ENCODE measurements around the gene TBR1.

The TBR1 gene

GRCh38 chr2:161415987-161416707 lies at the start of gene TBR1:
Gene TBR1 (plus strand): TSS chr2:161416297. CDS start chr2:161416411, 114 bp downstream.
- DNase-seq (ENCODE audit: low read depth, low spot score) = no peak
- no peak for TF ChIP-seq POLR2AphosphoS5 (IDR thresholded peaks at IDR 0.05; ENCODE audit: borderline replicate concordance, low read depth, low read length)
- no peak for TF ChIP-seq EZH2 (IDR thresholded peaks at IDR 0.05)
- no peak for TF ChIP-seq FOXP2 (optimal IDR thresholded peaks at IDR 0.05; ENCODE audit: control extremely low read depth, extremely low read length, insufficient read depth)
- peaks cover 15% of the 10 kb centered on the region for H3K36me3 ChIP-seq (ENCODE audit: insufficient read depth, low read length)
- H3K27ac ChIP-seq = no peak within 1 kb of the TSS
- no peaks in the 10 kb centered on the region for H3K9me3 ChIP-seq (ENCODE audit: low read depth, low read length)
- H3K4me3 ChIP-seq = no peak within 1 kb of the TSS
- H3K9ac ChIP-seq (ENCODE audit: insufficient read length) = no peak within 1 kb of the TSS

- DNase-seq (ENCODE audit: low read depth, low spot score) = no peak
- Histone ChIP-seq H3K4me3 (no peak overlapping the region), H3K36me3 (ENCODE audit: insufficient read depth, low read length) (peaks cover 49% of the 10 kb centered on the region)
These were observed 48.4 kb upstream of the TBR1 start for GRCh38 chr2:161367675-161368074.

GRCh38 chr2:161369311-161369710 lies 46.8 kb upstream of the TBR1 start:
- peak; percentile 15; the same call in 1 of the 2 replicates for TF ChIP-seq POLR2AphosphoS5 (IDR thresholded peaks at IDR 0.05; ENCODE audit: borderline replicate concordance, low read depth, low read length)
- no peak for TF ChIP-seq EZH2 (IDR thresholded peaks at IDR 0.05)
- Histone ChIP-seq H3K4me3 (no peak overlapping the region), H3K9ac (ENCODE audit: insufficient read length) (no peak overlapping the region), H3K27ac (peak overlapping the region; percentile 23; the same call in 1 of the 2 replicates), H3K36me3 (ENCODE audit: insufficient read depth, low read length) (peaks cover 45% of the 10 kb centered on the region), H3K9me3 (ENCODE audit: low read depth, low read length) (no peaks in the 10 kb centered on the region)
- DNase-seq (ENCODE audit: low read depth, low spot score) = peak; percentile 72

More at GRCh38 chr2:161367675-161368074, 48.4 kb upstream of the TBR1 start:
- no peak overlapping the region for H3K9ac ChIP-seq (ENCODE audit: insufficient read length)
- H3K9me3 ChIP-seq (ENCODE audit: low read depth, low read length) = peaks cover 3% of the 10 kb centered on the region; the same call in 1 of the 2 replicates
- no peak for TF ChIP-seq POLR2AphosphoS5 (IDR thresholded peaks at IDR 0.05; ENCODE audit: borderline replicate concordance, low read depth, low read length)
- no peak for TF ChIP-seq FOXP2 (optimal IDR thresholded peaks at IDR 0.05; ENCODE audit: control extremely low read depth, extremely low read length, insufficient read depth)
- TF ChIP-seq EZH2 (IDR thresholded peaks at IDR 0.05) = no peak
- no peak overlapping the region for H3K27ac ChIP-seq

GRCh38 chr2:161370981-161371380 lies 45.1 kb upstream of the TBR1 start:
- no peak overlapping the region for H3K4me3 ChIP-seq
- H3K9ac ChIP-seq (ENCODE audit: insufficient read length) = no peak overlapping the region
- peaks cover 42% of the 10 kb centered on the region for H3K36me3 ChIP-seq (ENCODE audit: insufficient read depth, low read length)
- no peak overlapping the region for H3K27ac ChIP-seq
- no peak for DNase-seq (ENCODE audit: low read depth, low spot score)
- no peak for TF ChIP-seq FOXP2 (optimal IDR thresholded peaks at IDR 0.05; ENCODE audit: control extremely low read depth, extremely low read length, insufficient read depth)
- TF ChIP-seq POLR2AphosphoS5 (IDR thresholded peaks at IDR 0.05; ENCODE audit: borderline replicate concordance, low read depth, low read length) = no peak
- TF ChIP-seq EZH2 (IDR thresholded peaks at IDR 0.05) = no peak
- H3K9me3 ChIP-seq (ENCODE audit: low read depth, low read length) = no peaks in the 10 kb centered on the region

- Histone ChIP-seq H3K9ac (ENCODE audit: insufficient read length) (no peak overlapping the region), H3K27ac (no peak overlapping the region), H3K36me3 (ENCODE audit: insufficient read depth, low read length) (peaks cover 49% of the 10 kb centered on the region), H3K4me3 (no peak overlapping the region), H3K9me3 (ENCODE audit: low read depth, low read length) (no peaks in the 10 kb centered on the region)
- DNase-seq (ENCODE audit: low read depth, low spot score) = no peak
- TF ChIP-seq FOXP2 (optimal IDR thresholded peaks at IDR 0.05; ENCODE audit: control extremely low read depth, extremely low read length, insufficient read depth) (no peak), POLR2AphosphoS5 (IDR thresholded peaks at IDR 0.05; ENCODE audit: borderline replicate concordance, low read depth, low read length) (no peak), EZH2 (IDR thresholded peaks at IDR 0.05) (no peak)
These were observed 44.2 kb upstream of the TBR1 start for GRCh38 chr2:161371869-161372268.

GRCh38 chr2:161373942-161374341 lies 42.2 kb upstream of the TBR1 start:
- Histone ChIP-seq H3K9ac (ENCODE audit: insufficient read length) (no peak overlapping the region), H3K9me3 (ENCODE audit: low read depth, low read length) (no peaks in the 10 kb centered on the region), H3K27ac (peak overlapping the region; percentile 17; the same call in 1 of the 2 replicates), H3K36me3 (ENCODE audit: insufficient read depth, low read length) (peaks cover 52% of the 10 kb centered on the region), H3K4me3 (no peak overlapping the region)
- no peak for DNase-seq (ENCODE audit: low read depth, low spot score)
- TF ChIP-seq FOXP2 (optimal IDR thresholded peaks at IDR 0.05; ENCODE audit: control extremely low read depth, extremely low read length, insufficient read depth) (no peak), POLR2AphosphoS5 (IDR thresholded peaks at IDR 0.05; ENCODE audit: borderline replicate concordance, low read depth, low read length) (no peak), EZH2 (IDR thresholded peaks at IDR 0.05) (no peak)

GRCh38 chr2:161374446-161374845 lies 41.7 kb upstream of the TBR1 start:
- Histone ChIP-seq H3K36me3 (ENCODE audit: insufficient read depth, low read length) (peaks cover 55% of the 10 kb centered on the region), H3K27ac (0 out of 2 replicates have a peak overlapping the region, but pooled peaks have one; percentile 12), H3K9ac (ENCODE audit: insufficient read length) (no peak overlapping the region), H3K4me3 (no peak overlapping the region), H3K9me3 (ENCODE audit: low read depth, low read length) (no peaks in the 10 kb centered on the region)
- TF ChIP-seq POLR2AphosphoS5 (IDR thresholded peaks at IDR 0.05; ENCODE audit: borderline replicate concordance, low read depth, low read length) (no peak), FOXP2 (optimal IDR thresholded peaks at IDR 0.05; ENCODE audit: control extremely low read depth, extremely low read length, insufficient read depth) (no peak)
- no peak for DNase-seq (ENCODE audit: low read depth, low spot score)

- peaks cover 48% of the 10 kb centered on the region for H3K36me3 ChIP-seq (ENCODE audit: insufficient read depth, low read length)
- TF ChIP-seq EZH2 (IDR thresholded peaks at IDR 0.05) (no peak), FOXP2 (optimal IDR thresholded peaks at IDR 0.05; ENCODE audit: control extremely low read depth, extremely low read length, insufficient read depth) (no peak), POLR2AphosphoS5 (IDR thresholded peaks at IDR 0.05; ENCODE audit: borderline replicate concordance, low read depth, low read length) (no peak)
- no peak overlapping the region for H3K27ac ChIP-seq
- no peak overlapping the region for H3K9ac ChIP-seq (ENCODE audit: insufficient read length)
- no peaks in the 10 kb centered on the region for H3K9me3 ChIP-seq (ENCODE audit: low read depth, low read length)
- no peak for DNase-seq (ENCODE audit: low read depth, low spot score)
- no peak overlapping the region for H3K4me3 ChIP-seq
These were observed 36.4 kb upstream of the TBR1 start for GRCh38 chr2:161379740-161380139.
